Esophagus squamous epithelium (tissue), 4 donors: ENCODE data around the gene MRPL45.

Experiments used
- CTCF ChIP-seq, 6 experiments: fragments of 450-650 bp in 4 of 6; fragments of 200-600 bp in 2 of 6; sonication (generic) in 2 of 6; IDR thresholded peaks; one replicate each; pipeline ENCODE4 v1.5.1; 2016 to 2019; ENCODE audit warnings: antibody characterized with exemption in 6 of 6, mild to moderate bottlenecking in 4 of 6, moderate library complexity in 4 of 6
- POLR2A ChIP-seq, 4 donors: fragments of 450-650 bp; IDR thresholded peaks; one replicate each; pipeline ENCODE4 v1.6.1; 2017; ENCODE audit warnings: antibody characterized with exemption in 4 of 4, mild to moderate bottlenecking in 4 of 4, moderate library complexity in 3 of 4

- no peak for TF ChIP-seq POLR2A (IDR thresholded peaks at IDR 0.05)
- peak in 5 of 6 experiments; percentile 30 to 87 (median 37) for TF ChIP-seq CTCF (IDR thresholded peaks at IDR 0.05)
Measured at GRCh38 chr17:38322156-38322779, 25.3 kb downstream of the MRPL45 start.
